ENCODE data around the gene SAMD3. TPM values are rescaled to one million over a fixed set of nuclear protein-coding genes. Genes with fewer than 3 reads are reported as not detected.

The SAMD3 gene
- total and polyA plus RNA-seq, 2 of the 4 experiments (the other 2 are of a cell fraction): 3.0 to 3.9 TPM

GRCh38 chr6:130190701-130191690 is 31.8 kb downstream of the SAMD3 start:
- Histone ChIP-seq H3K4me2 (ENCODE audit: low read depth, low read length) (no peak overlapping the region), H3K9me3 (ENCODE audit: control insufficient read depth, insufficient read depth, low read length) (no peaks in the 10 kb centered on the region), H2AFZ (replicated peaks; ENCODE audit: low read length, poor library complexity) (no peak overlapping the region), H3K4ac (ENCODE audit: low read depth, low read length) (no peak overlapping the region), H3K4me3 (ENCODE audit: insufficient read depth, low read depth, low read length) (no peak overlapping the region), H4K5ac (ENCODE audit: low read depth, low read length) (no peak overlapping the region), H2AK5ac (ENCODE audit: low read depth, low read length) (no peak overlapping the region), H2BK5ac (ENCODE audit: low read depth, low read length, poor library complexity, severe bottlenecking) (no peak overlapping the region), H3K27ac (ENCODE audit: insufficient read depth, low read length) (no peak overlapping the region), H4K20me1 (ENCODE audit: insufficient read depth, low read length) (no peaks in the 10 kb centered on the region), H3K79me1 (ENCODE audit: low read depth in 1 of 2, low read length in 2 of 2) (no peaks in the 10 kb centered on the region), H3K36me3 (ENCODE audit: control insufficient read depth, insufficient read depth, low read length) (no peaks in the 10 kb centered on the region), H3K9ac (ENCODE audit: low read depth, low read length) (no peak overlapping the region), H2BK20ac (ENCODE audit: low read depth, low read length) (no peak overlapping the region), H3K18ac (ENCODE audit: low read depth, low read length) (no peak overlapping the region), H4K91ac (ENCODE audit: insufficient read depth, low read depth, low read length) (no peak overlapping the region), H3K9me1 (ENCODE audit: insufficient read depth, low read length) (no peaks in the 10 kb centered on the region), H3K14ac (replicated peaks; ENCODE audit: low read depth, low read length) (no peak overlapping the region), H3K23ac (ENCODE audit: low read depth, low read length) (no peak overlapping the region), H2BK15ac (ENCODE audit: low read depth, low read length) (no peak overlapping the region), H2BK120ac (ENCODE audit: low read depth, low read length) (no peak overlapping the region), H4K8ac (ENCODE audit: low read depth in 2 of 2, low read length in 2 of 2) (no peak overlapping the region), H3K4me1 (ENCODE audit: control insufficient read depth, insufficient read depth, low read length) (no peaks in the 10 kb centered on the region), H3K56ac (ENCODE audit: extremely low read depth, insufficient read depth, low read length) (no peak overlapping the region), H3K27me3 (ENCODE audit: control insufficient read depth, insufficient read depth, low read length) (no peaks in the 10 kb centered on the region), H2AK9ac (replicated peaks; ENCODE audit: low read depth, low read length, poor library complexity) (no peak overlapping the region)
- in situ Hi-C loops (cut with MboI; ENCODE audit: low sequenced_read_pairs): no loop called here
- WGBS, 2 experiments (ENCODE audit: extremely low coverage in 2 of 2, insufficient read length in 1 of 2): 79% methylated on average over 2 of the region's 8 CpGs; no CpG with 5 or more reads in 1 of the 2 experiments
- intact Hi-C loops (cut with micrococcal nuclease): no loop called here
- no peak for TF ChIP-seq NFE2L2 (IDR thresholded peaks at IDR 0.05; ENCODE audit: low read depth, low read length)
- TF ChIP-seq, protein P1, sequence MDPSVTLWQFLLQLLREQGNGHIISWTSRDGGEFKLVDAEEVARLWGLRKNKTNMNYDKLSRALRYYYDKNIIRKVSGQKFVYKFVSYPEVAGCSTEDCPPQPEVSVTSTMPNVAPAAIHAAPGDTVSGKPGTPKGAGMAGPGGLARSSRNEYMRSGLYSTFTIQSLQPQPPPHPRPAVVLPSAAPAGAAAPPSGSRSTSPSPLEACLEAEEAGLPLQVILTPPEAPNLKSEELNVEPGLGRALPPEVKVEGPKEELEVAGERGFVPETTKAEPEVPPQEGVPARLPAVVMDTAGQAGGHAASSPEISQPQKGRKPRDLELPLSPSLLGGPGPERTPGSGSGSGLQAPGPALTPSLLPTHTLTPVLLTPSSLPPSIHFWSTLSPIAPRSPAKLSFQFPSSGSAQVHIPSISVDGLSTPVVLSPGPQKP (IDR thresholded peaks at IDR 0.05; ENCODE audit: borderline replicate concordance, low read depth, low read length): no peak
- TF ChIP-seq MXI1 (IDR thresholded peaks at IDR 0.05; ENCODE audit: borderline replicate concordance, low read depth, low read length): no peak
- TF ChIP-seq USF2 (IDR thresholded peaks at IDR 0.05; ENCODE audit: low read depth, low read length): no peak
- no peak for TF ChIP-seq RFX5 (IDR thresholded peaks at IDR 0.05; ENCODE audit: low read depth, low read length)
- no peak for TF ChIP-seq RAD21 (IDR thresholded peaks at IDR 0.05; ENCODE audit: low read length)
- TF ChIP-seq BHLHE40 (IDR thresholded peaks at IDR 0.05; ENCODE audit: low read depth, low read length): no peak
- TF ChIP-seq, protein P2, sequence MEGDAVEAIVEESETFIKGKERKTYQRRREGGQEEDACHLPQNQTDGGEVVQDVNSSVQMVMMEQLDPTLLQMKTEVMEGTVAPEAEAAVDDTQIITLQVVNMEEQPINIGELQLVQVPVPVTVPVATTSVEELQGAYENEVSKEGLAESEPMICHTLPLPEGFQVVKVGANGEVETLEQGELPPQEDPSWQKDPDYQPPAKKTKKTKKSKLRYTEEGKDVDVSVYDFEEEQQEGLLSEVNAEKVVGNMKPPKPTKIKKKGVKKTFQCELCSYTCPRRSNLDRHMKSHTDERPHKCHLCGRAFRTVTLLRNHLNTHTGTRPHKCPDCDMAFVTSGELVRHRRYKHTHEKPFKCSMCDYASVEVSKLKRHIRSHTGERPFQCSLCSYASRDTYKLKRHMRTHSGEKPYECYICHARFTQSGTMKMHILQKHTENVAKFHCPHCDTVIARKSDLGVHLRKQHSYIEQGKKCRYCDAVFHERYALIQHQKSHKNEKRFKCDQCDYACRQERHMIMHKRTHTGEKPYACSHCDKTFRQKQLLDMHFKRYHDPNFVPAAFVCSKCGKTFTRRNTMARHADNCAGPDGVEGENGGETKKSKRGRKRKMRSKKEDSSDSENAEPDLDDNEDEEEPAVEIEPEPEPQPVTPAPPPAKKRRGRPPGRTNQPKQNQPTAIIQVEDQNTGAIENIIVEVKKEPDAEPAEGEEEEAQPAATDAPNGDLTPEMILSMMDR (conservative IDR thresholded peaks at IDR 0.05; ENCODE audit: low read depth, low read length): no peak
- TF ChIP-seq SMC3 (IDR thresholded peaks at IDR 0.05; ENCODE audit: low read depth, low read length): no peak
- no peak for TF ChIP-seq CHD1 (IDR thresholded peaks at IDR 0.05; ENCODE audit: low read depth, low read length)
- ChIA-PET POLR2A (ENCODE audit: unreplicated experiment) (no interaction called here), CTCF (interaction anchor here (0.6 kb wide), 1 partner anchor 13 kb away, joined by 5 read pairs; no protein-coding TSS in a partner anchor)
- dilution Hi-C loops (cut with HindIII; ENCODE audit: low sequenced_read_pairs, unreplicated experiment): no loop called here
- DNase-seq: no peak
- no peak for ATAC-seq (ENCODE audit: low read depth)
- no TSS peak for BruUV-seq (replicated peaks)
